Erythroblast (primary cell): ENCODE measurements around the gene UBE2D1.
"Not testable (repeated sequence)": the region's sequence is repeated elsewhere in the genome, so short reads cannot be mapped to it uniquely, and the experiment has no call there.

ENCODE experiments used
- DNase-seq, 2 experiments: peaks; one replicate each; lab custom pipeline; 2025; lab: John Stamatoyannopoulos, UW
- GATA1 ChIP-seq: IDR thresholded peaks from 2 replicates; pipeline ENCODE4 v1.6.1; 2011; ENCODE audit warnings: low read depth, mild to moderate bottlenecking, control low read depth, low read length, moderate library complexity
- POLR2A ChIP-seq: IDR thresholded peaks from 2 replicates; pipeline ENCODE4 v1.6.1; 2011; ENCODE audit warnings: mild to moderate bottlenecking, low read length

Gene UBE2D1

DNA sequence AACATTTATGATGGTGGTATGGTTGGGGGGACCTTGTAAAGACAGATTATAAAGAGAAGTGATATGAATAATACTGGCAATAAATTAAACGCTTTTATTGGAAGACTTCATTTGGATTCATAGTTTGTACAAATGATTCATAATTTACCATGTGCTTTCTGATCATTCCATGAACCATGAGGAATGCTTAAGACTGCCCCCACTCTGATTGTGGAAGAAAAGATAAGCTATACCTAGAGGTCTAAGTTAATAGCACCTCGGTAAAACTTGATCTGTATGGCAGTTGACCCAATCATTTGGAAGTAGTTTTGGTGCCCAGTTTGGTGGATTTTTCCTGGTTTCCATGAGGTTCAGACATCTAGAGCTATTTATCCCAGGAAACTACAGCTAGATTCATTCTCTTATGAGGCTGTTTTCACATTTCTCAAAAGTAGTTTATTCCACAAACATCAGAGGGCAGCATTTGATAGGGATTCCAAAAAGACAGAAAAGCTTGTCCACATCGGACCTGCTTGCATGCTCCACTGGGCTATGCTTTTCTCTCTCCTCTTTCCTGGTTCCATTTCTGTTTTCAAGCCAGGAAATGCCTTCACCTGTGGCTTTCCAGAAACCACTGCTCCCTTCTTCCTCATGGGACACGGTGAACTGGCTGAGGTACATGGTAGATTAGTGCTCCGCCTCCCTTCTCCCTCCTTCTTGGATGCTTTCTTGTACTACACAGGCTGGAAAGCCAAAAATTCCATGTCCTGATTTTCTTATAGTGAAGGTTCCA is 79.7 kb downstream of the UBE2D1 start:
- no peak for TF ChIP-seq POLR2A
- no peak for TF ChIP-seq GATA1
- no peak for DNase-seq

DNA sequence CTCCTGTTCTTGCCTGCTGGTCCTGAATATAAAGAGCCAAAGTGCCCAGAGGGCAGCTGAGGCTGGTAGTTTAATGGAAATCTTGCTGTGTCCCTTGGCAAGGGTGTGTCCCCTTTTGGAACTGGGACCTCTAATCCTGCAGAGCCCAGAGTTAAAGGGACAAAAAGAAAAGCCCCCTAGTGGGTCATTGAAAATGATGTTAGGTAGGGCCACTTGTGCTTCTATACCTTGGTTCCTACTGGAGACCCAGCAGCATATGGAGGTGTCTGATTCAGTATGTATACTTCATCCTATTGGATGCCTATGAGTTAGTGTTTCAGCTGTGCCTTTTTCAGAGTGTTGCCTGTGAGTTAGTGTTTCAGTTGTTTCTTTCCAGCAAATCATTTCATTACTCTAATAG is 81.0 kb downstream of the UBE2D1 start:
- TF ChIP-seq GATA1 (no peak), POLR2A (no peak)
- DNase-seq: no peak

DNA sequence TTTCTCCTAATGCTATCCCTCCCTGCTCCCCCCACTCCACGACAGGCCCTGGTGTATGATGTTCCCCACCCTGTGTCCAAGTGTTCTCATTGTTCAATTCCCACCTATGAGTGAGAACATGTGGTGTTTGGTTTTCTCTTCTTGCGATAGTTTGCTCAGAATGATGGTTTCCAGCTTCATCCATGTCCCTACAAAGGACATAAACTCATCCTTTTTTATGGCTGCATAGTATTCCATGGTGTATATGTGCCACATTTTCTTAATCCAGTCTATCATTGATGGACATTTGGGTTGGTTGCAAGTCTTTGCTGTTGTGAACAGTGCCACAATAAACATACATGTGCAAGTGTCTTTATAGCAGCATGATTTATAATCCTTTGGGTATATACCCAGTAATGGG is 83.1 kb downstream of the UBE2D1 start:
- not testable (repeated sequence) for DNase-seq
